ENCODE results near the gene CYP19A1.

The CYP19A1 gene

GRCh38 chr15:51331141-51331540 is 7.3 kb downstream of the CYP19A1 start:
- DNase-seq (ENCODE audit: low read depth): no peak
- no peak overlapping the region for H3K4me3 ChIP-seq (ENCODE audit: low read depth, low read length)
- TF ChIP-seq, protein P1, sequence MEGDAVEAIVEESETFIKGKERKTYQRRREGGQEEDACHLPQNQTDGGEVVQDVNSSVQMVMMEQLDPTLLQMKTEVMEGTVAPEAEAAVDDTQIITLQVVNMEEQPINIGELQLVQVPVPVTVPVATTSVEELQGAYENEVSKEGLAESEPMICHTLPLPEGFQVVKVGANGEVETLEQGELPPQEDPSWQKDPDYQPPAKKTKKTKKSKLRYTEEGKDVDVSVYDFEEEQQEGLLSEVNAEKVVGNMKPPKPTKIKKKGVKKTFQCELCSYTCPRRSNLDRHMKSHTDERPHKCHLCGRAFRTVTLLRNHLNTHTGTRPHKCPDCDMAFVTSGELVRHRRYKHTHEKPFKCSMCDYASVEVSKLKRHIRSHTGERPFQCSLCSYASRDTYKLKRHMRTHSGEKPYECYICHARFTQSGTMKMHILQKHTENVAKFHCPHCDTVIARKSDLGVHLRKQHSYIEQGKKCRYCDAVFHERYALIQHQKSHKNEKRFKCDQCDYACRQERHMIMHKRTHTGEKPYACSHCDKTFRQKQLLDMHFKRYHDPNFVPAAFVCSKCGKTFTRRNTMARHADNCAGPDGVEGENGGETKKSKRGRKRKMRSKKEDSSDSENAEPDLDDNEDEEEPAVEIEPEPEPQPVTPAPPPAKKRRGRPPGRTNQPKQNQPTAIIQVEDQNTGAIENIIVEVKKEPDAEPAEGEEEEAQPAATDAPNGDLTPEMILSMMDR (IDR thresholded peaks at IDR 0.05; ENCODE audit: insufficient read depth, low read depth, low read length, missing control alignments): no peak

- H3K4me3 ChIP-seq (ENCODE audit: low read depth, low read length): no peak overlapping the region
- TF ChIP-seq, protein P1 (IDR thresholded peaks at IDR 0.05; ENCODE audit: insufficient read depth, low read depth, low read length, missing control alignments): no peak
- DNase-seq (ENCODE audit: low read depth): no peak
Observed at GRCh38 chr15:51328926-51329325, 9.5 kb downstream of the CYP19A1 start.

- H3K4me3 ChIP-seq (ENCODE audit: low read depth, low read length): no peak overlapping the region
- TF ChIP-seq, protein P1 (IDR thresholded peaks at IDR 0.05; ENCODE audit: insufficient read depth, low read depth, low read length, missing control alignments): no peak
- DNase-seq (ENCODE audit: low read depth): no peak
Observed at GRCh38 chr15:51327081-51327480, 11.3 kb downstream of the CYP19A1 start.

DNA sequence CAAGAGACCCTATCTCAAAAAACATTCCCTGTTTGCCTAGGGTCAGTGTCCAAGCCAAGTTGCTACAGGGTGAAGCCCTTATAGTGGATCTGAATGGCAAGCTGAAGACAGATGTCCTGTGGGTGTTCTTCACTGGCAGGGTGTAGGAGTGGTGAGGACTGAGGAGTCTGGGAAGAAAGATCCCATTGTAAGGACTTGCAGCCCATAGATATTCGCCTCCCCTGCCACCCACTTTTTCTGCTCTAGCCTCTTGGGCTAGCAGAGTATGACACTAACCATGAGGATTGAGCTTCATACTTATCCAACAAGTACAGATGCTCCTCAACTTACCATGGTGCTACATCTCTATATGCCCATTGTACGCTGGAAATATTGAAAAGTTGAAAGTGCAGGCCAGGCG is 13.2 kb downstream of the CYP19A1 start:
- no peak for DNase-seq (ENCODE audit: low read depth)
- TF ChIP-seq, protein P1 (IDR thresholded peaks at IDR 0.05; ENCODE audit: insufficient read depth, low read depth, low read length, missing control alignments): no peak
- no peak overlapping the region for H3K4me3 ChIP-seq (ENCODE audit: low read depth, low read length)

DNA sequence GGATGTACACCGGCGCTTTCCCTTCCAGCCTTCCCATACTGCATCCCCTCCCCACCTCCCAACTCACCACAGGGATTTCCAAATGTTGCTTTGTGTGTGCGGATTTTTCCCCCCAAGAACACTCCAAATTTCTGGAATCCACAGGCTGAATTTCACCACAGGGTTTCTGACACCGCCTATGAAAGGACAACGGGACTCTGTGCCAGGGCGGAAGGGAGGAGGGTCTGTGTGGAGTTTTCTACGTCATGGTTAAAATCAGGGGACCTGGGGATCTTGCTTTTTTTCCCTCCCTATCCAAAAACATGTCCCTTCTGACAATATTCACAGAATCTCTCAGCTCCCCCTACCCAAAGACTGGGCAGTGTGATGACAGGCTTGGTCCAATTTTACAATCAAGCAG is 14.6 kb downstream of the CYP19A1 start:
- TF ChIP-seq, protein P1 (IDR thresholded peaks at IDR 0.05; ENCODE audit: insufficient read depth, low read depth, low read length, missing control alignments): no peak
- H3K4me3 ChIP-seq (ENCODE audit: low read depth, low read length): no peak overlapping the region
- DNase-seq (ENCODE audit: low read depth): no peak

- H3K4me3 ChIP-seq (ENCODE audit: low read depth, low read length): no peak overlapping the region
- DNase-seq (ENCODE audit: low read depth): no peak
- TF ChIP-seq, protein P1 (IDR thresholded peaks at IDR 0.05; ENCODE audit: insufficient read depth, low read depth, low read length, missing control alignments): no peak
Observed at GRCh38 chr15:51322621-51323296, 15.6 kb downstream of the CYP19A1 start.

- no peak for DNase-seq (ENCODE audit: low read depth)
Observed at GRCh38 chr15:51321316-51321715, 17.1 kb downstream of the CYP19A1 start.

More at GRCh38 chr15:51321316-51321715, 17.1 kb downstream of the CYP19A1 start:
- H3K4me3 ChIP-seq (ENCODE audit: low read depth, low read length): no peak overlapping the region
- TF ChIP-seq, protein P1 (IDR thresholded peaks at IDR 0.05; ENCODE audit: insufficient read depth, low read depth, low read length, missing control alignments): no peak
